GDM1 (cell line): ENCODE data around the gene COL24A1.
"Not testable (repeated sequence)": the region's sequence is repeated elsewhere in the genome, so short reads cannot be mapped to it uniquely, and the experiment has no call there.

Experiments used
- DNase-seq: peaks from one replicate; lab custom pipeline; 2025; lab: John Stamatoyannopoulos, UW

The COL24A1 gene

DNA sequence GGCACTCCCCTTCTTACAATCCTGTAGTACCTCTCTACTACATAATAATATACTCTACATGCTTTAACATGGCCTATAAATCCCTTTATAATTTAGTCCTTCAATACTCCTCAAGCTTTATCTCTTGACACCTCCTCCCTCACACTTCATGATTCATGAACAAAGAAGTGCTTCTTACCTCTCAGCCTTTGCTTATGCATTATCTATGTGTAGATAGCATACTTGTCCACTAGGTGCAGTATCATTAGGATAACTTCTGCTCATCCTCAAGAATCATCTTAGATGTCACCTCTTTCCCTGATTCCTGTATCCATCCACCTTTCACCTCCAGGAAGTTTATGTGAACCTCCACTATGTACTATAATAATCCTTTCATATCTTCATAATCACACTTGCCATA, 74.4 kb downstream of the COL24A1 start:
- no peak for DNase-seq

DNA sequence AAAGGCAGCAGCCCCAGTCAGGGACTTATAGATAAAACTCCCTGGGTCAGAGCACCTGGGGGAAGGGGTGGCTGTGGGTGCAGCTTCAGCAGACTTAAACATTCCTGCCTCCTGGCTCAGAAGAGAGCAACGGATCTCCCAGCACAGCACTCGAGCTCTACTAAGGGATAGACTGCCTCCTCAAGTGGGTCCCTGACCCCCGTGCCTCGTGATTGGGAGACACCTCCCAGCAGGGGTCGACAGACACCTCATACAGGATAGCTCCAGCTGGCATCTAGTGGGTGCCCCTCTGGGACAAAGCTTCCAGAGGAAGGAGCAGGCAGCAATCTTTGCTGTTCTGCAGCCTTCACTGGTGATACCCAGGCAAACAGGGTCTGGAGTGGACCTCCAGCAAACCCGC, 84.1 kb downstream of the COL24A1 start:
- not testable (repeated sequence) for DNase-seq

DNA sequence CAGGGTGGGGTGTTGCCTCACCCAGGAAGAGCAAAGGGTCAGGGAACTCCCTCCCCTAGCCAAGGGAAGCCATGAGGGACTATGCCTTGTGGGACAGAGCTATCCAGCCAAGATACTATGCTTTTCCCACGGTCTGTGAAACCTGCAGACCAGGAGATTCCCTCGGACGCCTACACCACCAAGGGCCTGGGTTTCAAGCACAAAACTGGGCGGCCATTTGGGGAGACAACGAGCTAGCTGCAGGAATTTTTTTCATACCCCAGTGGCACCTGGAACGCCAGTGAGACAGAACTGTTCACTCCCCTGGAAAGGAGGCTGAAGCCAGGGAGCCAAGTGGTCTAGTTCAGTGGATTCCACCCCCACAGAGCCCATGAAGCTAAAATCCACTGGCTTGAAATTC, 84.7 kb downstream of the COL24A1 start:
- DNase-seq = not testable (repeated sequence)

- DNase-seq = no peak
Observed at GRCh38 chr1:86069757-86070145, 86.8 kb downstream of the COL24A1 start.

GRCh38 chr1:86068841-86069756, 87.5 kb downstream of the COL24A1 start:
- no peak for DNase-seq

DNA sequence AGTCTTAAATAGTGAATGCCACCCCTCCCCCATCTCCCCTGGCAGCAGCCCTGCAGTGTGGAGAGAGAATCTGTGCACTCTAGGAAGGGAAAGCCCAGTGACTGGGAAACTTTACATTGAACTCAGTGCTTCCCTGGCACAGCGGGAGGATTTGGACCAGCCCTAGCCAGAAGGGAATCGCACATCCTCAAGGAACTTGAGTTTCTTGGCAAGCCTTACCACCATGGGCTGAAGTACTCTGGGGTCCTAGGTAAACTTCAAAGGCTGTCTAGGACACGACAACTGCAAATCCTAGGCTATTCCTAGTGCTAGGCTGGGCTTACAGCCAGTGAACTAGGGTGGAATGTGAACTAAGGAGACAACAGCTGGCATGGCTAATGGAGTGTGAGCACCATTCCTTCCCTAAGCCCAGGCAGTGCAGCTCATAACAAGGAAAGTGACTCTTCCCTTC, 88.3 kb downstream of the COL24A1 start:
- no peak for DNase-seq

GRCh38 chr1:86067626-86068025, 88.9 kb downstream of the COL24A1 start:
- no peak for DNase-seq

- no peak for DNase-seq
Observed at GRCh38 chr1:86064899-86065298, 91.7 kb downstream of the COL24A1 start.

GRCh38 chr1:86063721-86064120, 92.9 kb downstream of the COL24A1 start:
- no peak for DNase-seq

- no peak for DNase-seq
Observed at GRCh38 chr1:86062453-86062852, 94.1 kb downstream of the COL24A1 start.

DNA sequence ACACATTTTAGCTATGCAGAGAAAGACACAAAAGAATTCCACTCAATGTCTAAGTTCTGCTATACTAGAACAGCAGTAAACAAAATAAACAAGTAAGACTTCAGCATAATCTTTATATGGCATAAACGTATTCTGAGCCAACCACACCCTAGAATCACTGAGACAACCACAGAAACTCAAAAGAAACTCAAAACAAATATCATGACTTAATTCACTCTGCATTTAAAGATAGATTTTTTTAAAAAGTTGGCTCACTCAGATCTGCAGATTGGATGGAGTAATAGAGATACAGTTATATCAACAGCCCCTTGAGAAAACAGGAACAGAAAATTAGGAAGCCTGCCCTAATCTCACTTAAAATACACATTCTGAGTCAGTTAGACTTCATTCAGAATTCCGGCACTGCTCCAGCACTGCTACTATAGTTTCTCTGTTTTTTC, 95.0 kb downstream of the COL24A1 start:
- no peak for DNase-seq

GRCh38 chr1:86054396-86054795, 102.2 kb downstream of the COL24A1 start:
- DNase-seq = no peak

- DNase-seq = no peak
Observed at GRCh38 chr1:86052948-86053698, 103.4 kb downstream of the COL24A1 start.

- no peak for DNase-seq
Observed at GRCh38 chr1:86035101-86035500, 121.5 kb downstream of the COL24A1 start.

DNA sequence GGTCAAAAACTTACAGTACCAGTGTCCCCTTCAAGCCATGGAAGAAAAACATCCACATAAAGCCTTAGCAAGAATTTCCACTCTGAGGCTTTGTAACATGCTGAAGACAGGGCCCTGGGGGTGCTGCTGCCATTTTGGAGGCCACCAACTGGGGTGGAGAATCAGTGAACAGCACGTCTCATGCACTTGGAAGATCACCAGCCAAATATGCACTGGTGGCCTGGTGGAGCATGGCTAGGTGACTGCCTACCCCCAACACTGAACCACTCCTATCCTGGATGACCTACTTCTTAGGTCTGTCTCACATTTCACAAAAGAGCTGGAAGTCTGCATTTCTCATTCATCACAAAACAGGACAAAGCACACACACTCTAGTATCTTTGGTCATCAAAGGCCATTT, 126.4 kb downstream of the COL24A1 start:
- no peak for DNase-seq

- DNase-seq = peak; percentile 0
Observed at GRCh38 chr1:86018283-86018923, 138.2 kb downstream of the COL24A1 start.

DNA sequence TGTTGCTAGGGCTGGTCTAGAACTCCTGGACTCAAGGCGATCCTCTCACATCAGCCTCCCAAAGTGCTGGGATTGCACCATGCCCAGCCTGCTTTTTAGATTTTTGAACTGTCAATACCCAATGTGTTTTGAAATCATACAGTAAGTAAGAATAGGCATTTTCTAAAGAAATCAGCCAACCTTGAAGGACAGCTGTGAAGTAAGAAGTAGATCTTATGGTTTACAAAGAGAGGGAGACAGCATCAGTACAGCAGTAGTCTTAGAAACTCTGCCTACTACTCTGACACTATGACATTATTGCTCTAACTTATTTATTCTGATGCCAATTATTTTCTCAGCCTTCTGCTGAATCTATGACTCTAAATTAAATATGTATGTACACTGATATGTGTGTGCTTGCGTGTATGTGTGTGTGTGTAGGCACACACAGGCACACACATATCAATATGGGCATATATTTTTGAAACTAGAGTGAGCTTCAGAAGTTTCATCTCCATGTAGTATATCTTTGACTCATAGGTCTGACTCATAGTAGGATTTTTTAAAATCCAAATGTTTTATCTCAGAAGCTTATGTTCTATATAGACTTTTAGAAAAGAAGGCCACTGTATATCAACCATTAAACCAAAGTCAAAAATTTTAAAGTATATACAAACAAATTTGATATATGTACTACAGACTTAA, 140.4 kb downstream of the COL24A1 start:
- DNase-seq = no peak

DNA sequence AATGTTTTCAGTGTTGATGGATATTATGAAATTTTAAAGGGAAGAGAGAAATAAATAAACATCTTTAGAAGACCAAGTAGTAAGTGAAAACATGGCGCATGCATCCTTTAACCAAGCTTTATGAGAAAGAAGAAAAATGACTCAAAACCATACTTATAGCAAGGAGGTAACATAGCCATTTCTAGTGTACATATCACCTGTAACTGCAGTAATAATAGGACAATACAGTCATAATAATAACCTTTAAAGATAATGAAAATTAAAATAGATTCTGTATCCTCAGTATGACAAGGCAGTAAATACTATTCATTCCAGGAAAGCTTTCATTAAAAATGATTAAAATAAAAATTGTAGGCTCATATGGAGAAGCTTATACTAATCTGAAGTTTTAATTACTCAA, 141.2 kb downstream of the COL24A1 start:
- DNase-seq = no peak

DNA sequence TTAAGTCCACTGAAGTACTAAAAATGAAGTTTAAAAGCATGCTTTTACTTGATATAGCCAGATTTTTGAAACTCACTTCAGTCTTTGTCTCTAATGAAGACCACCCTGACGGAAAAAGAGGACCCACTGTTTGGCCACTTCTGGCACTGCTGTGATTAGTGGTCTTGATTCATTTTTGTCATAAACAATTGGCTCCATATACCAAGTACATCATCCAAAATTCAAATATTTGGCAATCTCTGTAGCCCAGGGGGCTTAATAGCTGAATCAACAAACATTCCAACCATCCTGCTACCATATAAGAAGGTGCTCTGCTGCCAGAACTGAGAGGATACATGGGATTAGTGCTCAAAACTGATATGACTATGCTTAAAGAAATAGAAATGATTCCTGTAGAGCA, 156.0 kb downstream of the COL24A1 start:
- no peak for DNase-seq

- DNase-seq = no peak
Observed at GRCh38 chr1:85998105-85998855, 158.3 kb downstream of the COL24A1 start.

DNA sequence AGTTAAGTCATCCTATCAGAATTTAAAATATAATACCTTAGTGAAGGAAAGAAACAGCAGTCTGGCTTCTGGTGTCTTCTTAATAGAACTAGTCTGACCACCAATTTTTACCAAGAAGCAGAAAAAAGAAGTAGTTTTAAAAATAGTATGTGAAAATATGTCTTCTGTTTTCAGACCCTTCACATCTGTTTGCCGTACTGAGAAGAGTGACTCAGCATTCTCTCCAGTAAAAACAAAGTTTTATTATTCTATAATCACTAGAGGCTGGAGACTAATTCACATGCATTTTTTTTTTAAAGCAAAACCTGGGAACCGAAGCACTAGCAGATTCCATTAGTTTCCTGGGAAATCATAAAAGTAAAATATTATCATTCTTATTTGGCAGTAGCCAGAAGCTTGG, 163.8 kb downstream of the COL24A1 start:
- no peak for DNase-seq
